Measurements from ENCODE around the gene PSAT1.

GRCh38 chr9:78269784-78270183 lies 27.1 kb upstream of the PSAT1 start:
- TF ChIP-seq REST (IDR thresholded peaks at IDR 0.05; ENCODE audit: insufficient read depth in 1 of 2, low read depth in 2 of 2, low read length in 2 of 2) (no peak), POLR2AphosphoS5 (IDR thresholded peaks at IDR 0.05; ENCODE audit: low read depth, low read length) (no peak), TAF1 (IDR thresholded peaks at IDR 0.05; ENCODE audit: borderline replicate concordance, insufficient read depth, low read length) (no peak)
